Measurements from ENCODE around the gene XBP1. TPM values are rescaled to one million over a fixed set of nuclear protein-coding genes. Genes with fewer than 3 reads are reported as not detected.

The XBP1 gene
- total and polyA plus RNA-seq, 10 of the 15 experiments (the other 5 are each of a cell fraction or from before 2014, with no cell fraction given), result 44.5 to 313 (median 149) TPM

DNA sequence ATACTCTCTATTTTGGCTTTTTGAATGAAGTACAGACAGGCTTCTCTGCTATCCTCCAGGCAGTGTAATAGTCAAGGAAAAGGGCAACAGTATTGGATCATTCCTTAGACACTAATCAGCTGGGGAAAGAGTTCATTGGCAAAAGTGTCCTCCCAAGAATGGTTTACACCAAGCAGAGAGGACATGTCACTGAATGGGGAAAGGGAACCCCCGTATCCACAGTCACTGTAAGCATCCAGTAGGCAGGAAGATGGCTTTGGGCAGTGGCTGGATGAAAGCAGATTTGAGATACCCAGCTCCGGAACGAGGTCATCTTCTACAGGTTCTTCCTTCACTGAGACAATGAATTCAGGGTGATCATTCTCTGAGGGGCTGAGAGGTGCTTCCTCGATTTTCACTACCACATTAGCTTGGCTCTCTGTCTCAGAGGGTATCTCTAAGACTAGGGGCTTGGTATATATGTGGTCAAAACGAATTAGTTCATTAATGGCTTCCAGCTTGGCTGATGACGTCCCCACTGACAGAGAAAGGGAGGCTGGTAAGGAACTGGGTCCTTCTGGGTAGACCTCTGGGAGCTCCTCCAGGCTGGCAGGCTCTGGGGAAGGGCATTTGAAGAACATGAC lies 5.2 kb downstream of the XBP1 start:
- no peaks in the 10 kb centered on the region for H4K20me1 ChIP-seq (ENCODE audit: control insufficient read depth, insufficient read depth)
- peak; percentile 25; the same call in 1 of the 2 replicates for TF ChIP-seq POLR2AphosphoS2 (IDR thresholded peaks at IDR 0.05; ENCODE audit: low read depth, low read length)
- TF ChIP-seq SP1 (IDR thresholded peaks at IDR 0.05; ENCODE audit: low read depth, low read length), result no peak
- TF ChIP-seq ZBED1 (IDR thresholded peaks at IDR 0.05; ENCODE audit: borderline replicate concordance), result no peak
- TF ChIP-seq SUZ12 (IDR thresholded peaks at IDR 0.05; ENCODE audit: unreplicated experiment), result no peak
- TF ChIP-seq, protein P1, sequence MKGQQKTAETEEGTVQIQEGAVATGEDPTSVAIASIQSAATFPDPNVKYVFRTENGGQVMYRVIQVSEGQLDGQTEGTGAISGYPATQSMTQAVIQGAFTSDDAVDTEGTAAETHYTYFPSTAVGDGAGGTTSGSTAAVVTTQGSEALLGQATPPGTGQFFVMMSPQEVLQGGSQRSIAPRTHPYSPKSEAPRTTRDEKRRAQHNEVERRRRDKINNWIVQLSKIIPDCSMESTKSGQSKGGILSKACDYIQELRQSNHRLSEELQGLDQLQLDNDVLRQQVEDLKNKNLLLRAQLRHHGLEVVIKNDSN (IDR thresholded peaks at IDR 0.05; ENCODE audit: borderline replicate concordance, extremely low read length, insufficient read depth, low read depth, low read length), result no peak
- TF ChIP-seq TCF3 (IDR thresholded peaks at IDR 0.05; ENCODE audit: borderline replicate concordance, insufficient read depth, low read depth, low read length), result no peak
- peak; percentile 61 for TF ChIP-seq POLR2AphosphoS5 (IDR thresholded peaks at IDR 0.05; ENCODE audit: low read length)
- TF ChIP-seq, protein P2, sequence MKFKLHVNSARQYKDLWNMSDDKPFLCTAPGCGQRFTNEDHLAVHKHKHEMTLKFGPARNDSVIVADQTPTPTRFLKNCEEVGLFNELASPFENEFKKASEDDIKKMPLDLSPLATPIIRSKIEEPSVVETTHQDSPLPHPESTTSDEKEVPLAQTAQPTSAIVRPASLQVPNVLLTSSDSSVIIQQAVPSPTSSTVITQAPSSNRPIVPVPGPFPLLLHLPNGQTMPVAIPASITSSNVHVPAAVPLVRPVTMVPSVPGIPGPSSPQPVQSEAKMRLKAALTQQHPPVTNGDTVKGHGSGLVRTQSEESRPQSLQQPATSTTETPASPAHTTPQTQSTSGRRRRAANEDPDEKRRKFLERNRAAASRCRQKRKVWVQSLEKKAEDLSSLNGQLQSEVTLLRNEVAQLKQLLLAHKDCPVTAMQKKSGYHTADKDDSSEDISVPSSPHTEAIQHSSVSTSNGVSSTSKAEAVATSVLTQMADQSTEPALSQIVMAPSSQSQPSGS (IDR thresholded peaks at IDR 0.05; ENCODE audit: low read length), result no peak
- TF ChIP-seq SMAD5 (IDR thresholded peaks at IDR 0.05; ENCODE audit: low read depth), result 0 out of 2 replicates have a peak, but pooled peaks have one; percentile 34
- TF ChIP-seq CEBPB (IDR thresholded peaks at IDR 0.05; ENCODE audit: borderline replicate concordance in 1 of 2, low read depth in 2 of 2, low read length in 2 of 2), result no peak
- in situ Hi-C loops (cut with MboI), result no loop called here
- no peak overlapping the region for H2AFZ ChIP-seq (ENCODE audit: control insufficient read depth, low read depth, low read length)
- H3K9ac ChIP-seq (ENCODE audit: control insufficient read depth, insufficient read depth, low read length), result no peak overlapping the region
- H3K36me3 ChIP-seq (ENCODE audit: control insufficient read depth in 2 of 2, insufficient read depth in 2 of 2, low read length in 1 of 2), result peaks cover 8 to 26% of the 10 kb centered on the region in 2 experiments
- WGBS (ENCODE audit: insufficient coverage, insufficient replicate concordance, low lambda C conversion rate, missing lambda C conversion rate), result 88% methylated on average over 6 of the region's 6 CpGs
- peak overlapping the region; percentile 3; the same call in 1 of the 2 replicates for H3K4me3 ChIP-seq
- no peaks in the 10 kb centered on the region for H3K9me3 ChIP-seq (replicated peaks; ENCODE audit: control insufficient read depth, insufficient read depth, low read length)
- intact Hi-C loops (cut with micrococcal nuclease; ENCODE audit: unreplicated experiment), result loop anchor here (10.0 kb wide), 1 partner anchor 120 kb away; the partner anchor contains the start of gene TTC28
- no peak for DNase-seq (ENCODE audit: low read depth, low spot score)
- H3K27me3 ChIP-seq (replicated peaks in 1 of 2; ENCODE audit: control insufficient read depth in 2 of 2, insufficient read depth in 2 of 2, low read length in 1 of 2), result no peaks in the 10 kb centered on the region
- ChIA-PET POLR2A (interaction anchor here (1.0 to 5.7 kb wide), 6 partner anchors 9 to 24 kb away, joined by 4 to 29 read pairs (median 6); no protein-coding TSS in a partner anchor), CTCF (interaction anchor here (0.6 to 2.6 kb wide), 6 partner anchors 8 to 247 kb away, joined by 3 to 17 read pairs (median 4); no protein-coding TSS in a partner anchor), RAD21 (ENCODE audit: unreplicated experiment) (interaction anchor here (1.0 to 6.8 kb wide), 5 partner anchors 15 to 51 kb away, joined by 3 to 74 read pairs (median 6); no protein-coding TSS in a partner anchor), SMC1A (ENCODE audit: uncharacterized antibody, unreplicated experiment) (interaction anchor here (0.7 to 12.5 kb wide), 11 partner anchors 9 to 34 kb away, joined by 3 to 130 read pairs (median 4); partner anchors contain the start of gene CCDC117)
- peaks cover 52% of the 10 kb centered on the region for H3K79me2 ChIP-seq (ENCODE audit: control insufficient read depth, insufficient read depth, low read length)
- FAIRE-seq, result no peak
- no peak for ATAC-seq
- no peak overlapping the region for H3K27ac ChIP-seq (ENCODE audit: control insufficient read depth, insufficient read depth)
- peak overlapping the region; percentile 57 for H3K4me2 ChIP-seq (ENCODE audit: control insufficient read depth, insufficient read depth)
- H3K4me1 ChIP-seq (ENCODE audit: control insufficient read depth, insufficient read depth, low read length), result peaks cover 49% of the 10 kb centered on the region
- BruUV-seq (replicated peaks), result no TSS peak

All from GM12878 (cell line).